SKM-1 (cell line): Measurements from ENCODE around the gene ODAD2.
"Not testable (repeated sequence)": the region's sequence is repeated elsewhere in the genome, so short reads cannot be mapped to it uniquely, and the experiment has no call there.

ENCODE experiments used
- DNase-seq: peaks from one replicate; lab custom pipeline; 2025; ENCODE audit not compliant: unreplicated experiment; lab: John Stamatoyannopoulos, UW

ODAD2 gene, protein sequence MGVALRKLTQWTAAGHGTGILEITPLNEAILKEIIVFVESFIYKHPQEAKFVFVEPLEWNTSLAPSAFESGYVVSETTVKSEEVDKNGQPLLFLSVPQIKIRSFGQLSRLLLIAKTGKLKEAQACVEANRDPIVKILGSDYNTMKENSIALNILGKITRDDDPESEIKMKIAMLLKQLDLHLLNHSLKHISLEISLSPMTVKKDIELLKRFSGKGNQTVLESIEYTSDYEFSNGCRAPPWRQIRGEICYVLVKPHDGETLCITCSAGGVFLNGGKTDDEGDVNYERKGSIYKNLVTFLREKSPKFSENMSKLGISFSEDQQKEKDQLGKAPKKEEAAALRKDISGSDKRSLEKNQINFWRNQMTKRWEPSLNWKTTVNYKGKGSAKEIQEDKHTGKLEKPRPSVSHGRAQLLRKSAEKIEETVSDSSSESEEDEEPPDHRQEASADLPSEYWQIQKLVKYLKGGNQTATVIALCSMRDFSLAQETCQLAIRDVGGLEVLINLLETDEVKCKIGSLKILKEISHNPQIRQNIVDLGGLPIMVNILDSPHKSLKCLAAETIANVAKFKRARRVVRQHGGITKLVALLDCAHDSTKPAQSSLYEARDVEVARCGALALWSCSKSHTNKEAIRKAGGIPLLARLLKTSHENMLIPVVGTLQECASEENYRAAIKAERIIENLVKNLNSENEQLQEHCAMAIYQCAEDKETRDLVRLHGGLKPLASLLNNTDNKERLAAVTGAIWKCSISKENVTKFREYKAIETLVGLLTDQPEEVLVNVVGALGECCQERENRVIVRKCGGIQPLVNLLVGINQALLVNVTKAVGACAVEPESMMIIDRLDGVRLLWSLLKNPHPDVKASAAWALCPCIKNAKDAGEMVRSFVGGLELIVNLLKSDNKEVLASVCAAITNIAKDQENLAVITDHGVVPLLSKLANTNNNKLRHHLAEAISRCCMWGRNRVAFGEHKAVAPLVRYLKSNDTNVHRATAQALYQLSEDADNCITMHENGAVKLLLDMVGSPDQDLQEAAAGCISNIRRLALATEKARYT

GRCh38 chr10:27998954-27999275, at the start of gene ODAD2:
Gene ODAD2 (minus strand): TSS chr10:27999079. CDS start chr10:27995142, 3,937 bp downstream.
- no peak for DNase-seq

DNA sequence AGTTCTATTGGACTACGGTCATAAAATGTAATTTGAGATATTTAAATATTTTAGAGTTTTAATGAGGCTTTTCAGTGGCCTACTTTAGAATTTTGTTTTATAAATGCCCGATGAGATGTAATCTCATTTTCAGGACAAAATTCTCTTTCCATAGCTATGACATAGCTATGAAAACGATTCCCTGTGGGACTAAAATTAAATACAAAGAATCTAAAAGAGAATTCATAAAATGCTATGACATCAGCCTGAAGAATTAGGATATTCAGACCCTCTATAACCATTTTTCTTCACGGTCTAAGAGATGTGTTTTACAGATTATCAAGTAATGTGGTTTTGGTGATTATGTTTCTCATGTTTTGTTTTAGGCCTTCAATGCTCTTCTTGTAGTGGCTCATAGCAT, 48.2 kb upstream of the ODAD2 start:
- DNase-seq, result no peak

GRCh38 chr10:28046579-28046978, 47.7 kb upstream of the ODAD2 start:
- no peak for DNase-seq

GRCh38 chr10:28043941-28044340, 45.1 kb upstream of the ODAD2 start:
- no peak for DNase-seq

DNA sequence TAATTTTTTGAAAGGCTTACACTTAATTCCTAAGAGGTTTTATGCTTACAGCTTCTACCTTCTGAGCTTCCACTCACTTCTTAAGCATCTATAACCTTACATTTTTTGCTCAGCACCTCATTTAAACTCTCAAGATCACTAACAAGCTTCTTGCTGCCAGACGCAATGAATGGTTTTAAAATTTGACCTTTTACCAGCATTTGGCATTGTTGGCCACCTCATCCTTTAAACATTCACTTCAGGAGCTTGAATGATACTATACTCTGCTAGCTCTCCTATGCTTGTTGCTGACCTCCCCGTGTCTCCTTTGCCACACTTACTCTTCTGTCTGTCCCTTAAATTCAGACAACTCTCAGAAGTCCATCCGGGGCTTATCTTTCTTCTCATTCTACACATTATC, 37.7 kb upstream of the ODAD2 start:
- DNase-seq, result no peak

GRCh38 chr10:28020993-28021982, 22.4 kb upstream of the ODAD2 start:
- DNase-seq, result no peak

DNA sequence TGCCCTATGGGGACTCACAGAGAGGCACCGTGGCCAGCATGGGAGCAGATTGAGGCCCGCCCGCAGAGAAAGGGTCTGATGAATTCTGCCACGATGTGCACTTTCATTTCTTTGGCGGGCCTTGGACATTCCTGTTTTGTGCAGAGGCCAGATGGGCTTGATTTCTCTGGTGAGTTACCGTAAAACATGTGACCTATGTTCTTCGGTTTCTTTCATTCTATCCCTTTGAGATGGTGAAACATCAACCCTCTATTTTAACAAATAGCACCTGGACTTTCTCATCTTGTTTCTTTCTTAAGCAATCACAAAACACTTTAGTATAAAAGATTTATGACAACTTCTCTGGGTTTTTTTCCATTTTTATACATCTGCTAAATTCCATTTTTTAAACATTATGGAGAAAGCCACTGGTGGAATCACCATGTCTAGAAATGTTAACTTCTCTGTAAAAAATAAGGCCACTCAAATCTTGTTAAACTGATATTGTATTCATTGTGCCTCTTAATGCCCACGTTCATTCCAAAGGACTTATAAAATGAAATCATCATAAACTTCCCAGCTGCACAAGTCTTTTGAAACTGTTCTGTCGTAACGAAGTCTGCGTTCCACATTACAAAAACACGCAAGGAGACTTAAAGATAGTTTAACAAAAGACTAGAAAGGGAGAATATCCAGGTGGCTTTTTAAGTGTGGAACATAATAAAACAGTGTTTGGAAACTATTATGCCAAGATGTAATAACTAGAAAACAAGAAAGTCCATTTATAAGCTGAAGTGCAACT, 21.4 kb upstream of the ODAD2 start:
- no peak for DNase-seq

- no peak for DNase-seq
These were observed 15.8 kb upstream of the ODAD2 start for GRCh38 chr10:28014651-28015050.

DNA sequence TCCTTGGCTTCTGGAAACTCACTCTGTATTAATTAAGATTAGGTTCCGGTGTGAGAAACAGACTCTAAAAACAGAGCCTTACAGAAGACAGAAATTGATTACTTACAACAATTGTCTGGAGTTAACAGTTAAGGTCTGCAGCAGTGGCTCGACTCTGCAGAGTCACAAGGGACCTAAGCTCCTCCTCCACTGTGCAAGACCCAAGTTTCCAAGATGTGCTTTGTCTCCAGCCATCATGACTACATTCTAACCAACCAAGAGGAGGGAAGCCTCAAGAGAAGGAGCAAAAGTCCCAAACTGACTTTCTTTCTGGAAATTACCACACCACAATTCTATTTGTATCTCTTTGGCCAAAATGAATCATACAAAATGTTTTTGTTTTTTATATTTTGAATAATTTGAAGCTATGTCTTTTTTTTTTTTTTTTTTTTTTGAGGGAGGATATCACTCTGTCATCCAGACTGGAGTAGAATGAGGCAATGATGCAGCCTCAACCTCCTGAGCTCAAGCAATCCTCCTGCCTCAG, 14.2 kb upstream of the ODAD2 start:
- DNase-seq, result no peak

GRCh38 chr10:28010821-28011220, 11.9 kb upstream of the ODAD2 start:
- DNase-seq, result no peak

GRCh38 chr10:28008054-28008453, 9.2 kb upstream of the ODAD2 start:
- no peak for DNase-seq

DNA sequence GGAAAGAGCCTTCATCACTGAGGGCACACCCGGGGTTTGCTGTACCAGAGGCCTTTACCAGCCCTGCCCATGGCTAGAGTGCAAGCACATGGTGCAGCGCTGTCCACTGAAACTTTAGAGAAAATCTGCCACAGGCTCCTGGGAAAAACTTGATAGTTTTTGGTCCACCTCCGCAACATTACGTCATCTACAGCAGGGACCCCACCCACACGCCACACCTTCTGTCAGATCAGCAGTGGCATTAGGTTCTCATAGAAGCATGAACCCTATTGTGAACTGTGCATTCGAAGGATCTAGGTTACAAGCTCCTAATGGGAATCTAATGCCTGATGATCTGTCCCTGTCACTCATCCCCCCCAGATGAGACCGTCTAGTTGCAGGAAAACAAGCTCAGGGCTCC, 2.5 kb upstream of the ODAD2 start:
- DNase-seq, result no peak

DNA sequence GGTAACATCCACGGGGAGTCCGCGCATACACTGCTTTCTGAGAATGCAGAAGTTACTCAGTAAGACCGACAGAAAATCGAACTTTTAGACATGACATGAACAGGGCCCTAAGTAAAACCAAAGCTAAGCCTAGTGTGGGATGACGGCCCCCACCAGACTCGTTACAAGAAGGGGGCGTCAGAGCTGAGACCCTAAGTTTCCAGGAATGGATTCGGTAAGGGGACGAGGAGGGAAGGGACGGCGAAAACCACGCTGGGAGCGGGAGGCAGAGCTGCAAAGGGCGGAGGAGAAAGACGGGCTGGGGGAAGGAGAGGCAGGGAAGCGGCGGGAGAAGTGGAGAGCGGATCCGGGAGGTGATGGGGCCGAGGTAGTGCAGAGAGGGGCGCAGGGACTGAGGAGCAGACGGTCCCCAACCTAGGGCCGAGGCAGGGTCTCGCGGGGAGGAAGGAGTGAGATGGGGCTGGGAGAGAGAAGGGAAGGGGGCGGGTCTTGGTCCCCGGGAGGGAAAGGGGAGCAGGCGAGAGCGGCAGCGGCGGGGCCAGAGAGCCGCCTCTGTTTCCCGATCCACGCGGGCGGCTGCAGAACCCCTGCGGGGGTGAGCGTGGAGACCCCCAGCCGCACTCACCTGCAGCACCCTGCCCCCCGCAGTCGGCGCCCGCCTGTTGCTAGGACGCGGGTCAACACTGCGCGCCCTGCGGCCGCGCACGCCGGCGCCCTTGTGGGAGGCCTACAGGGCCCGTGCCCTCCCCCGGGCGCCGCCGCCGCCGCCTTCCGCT, 513 bp downstream of the ODAD2 start:
- DNase-seq, result no peak

GRCh38 chr10:27997865-27998177, 1.1 kb downstream of the ODAD2 start:
- DNase-seq, result no peak

GRCh38 chr10:27995311-27995710, 3.6 kb downstream of the ODAD2 start:
- DNase-seq, result no peak

GRCh38 chr10:27989357-27989756, 9.5 kb downstream of the ODAD2 start:
- not testable (repeated sequence) for DNase-seq

DNA sequence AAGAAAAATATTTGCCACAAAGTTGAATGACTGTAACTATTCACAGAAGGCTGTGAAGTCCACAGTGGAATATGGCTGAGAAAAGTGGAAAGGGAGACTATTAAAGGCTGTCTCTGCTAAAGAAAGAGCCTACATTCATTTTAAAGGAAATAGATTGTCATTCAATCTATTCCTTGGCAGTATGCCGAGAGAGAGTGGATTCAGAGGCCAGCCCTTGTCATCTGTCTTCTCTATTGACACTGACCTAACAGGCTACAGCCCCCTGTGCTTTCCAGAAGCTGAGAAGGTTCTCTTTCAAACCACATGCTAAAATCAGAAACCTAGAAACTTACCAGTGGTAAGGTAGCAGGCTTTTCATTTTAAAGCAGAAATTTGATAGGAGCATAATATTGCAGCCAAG, 12.1 kb downstream of the ODAD2 start:
- no peak for DNase-seq

DNA sequence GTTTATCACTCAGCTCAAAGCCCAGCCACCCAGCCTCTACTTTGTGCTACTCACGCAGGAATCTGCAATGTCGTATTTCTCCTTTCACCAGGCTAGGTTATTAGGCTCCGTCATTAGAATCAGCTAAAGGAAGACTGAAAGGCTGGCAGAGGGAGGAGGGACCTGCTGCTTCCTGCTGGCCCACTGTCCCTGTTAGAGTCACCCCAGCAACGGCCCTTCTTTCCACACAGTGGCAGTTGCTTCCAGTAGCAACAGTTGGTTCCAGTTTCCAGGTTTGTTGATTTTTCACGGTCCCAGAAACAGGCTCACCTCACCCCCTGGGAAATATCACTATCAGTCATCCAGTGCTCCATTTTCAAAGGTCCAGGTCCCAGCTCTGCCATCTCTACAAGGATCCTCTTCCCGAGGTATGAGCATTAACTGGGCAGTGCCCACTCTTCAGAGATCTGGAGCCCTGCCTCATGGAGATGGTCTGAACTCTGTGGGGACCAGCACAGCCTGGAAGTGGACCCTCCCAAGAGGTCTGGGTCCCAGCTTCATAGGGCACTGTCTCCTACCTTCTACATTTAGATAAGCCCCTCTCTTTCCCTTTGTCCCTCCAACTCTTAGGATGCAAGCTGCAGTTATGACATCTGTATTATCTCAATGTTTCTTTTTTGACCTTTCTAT, 15.9 kb downstream of the ODAD2 start:
- no peak for DNase-seq

DNA sequence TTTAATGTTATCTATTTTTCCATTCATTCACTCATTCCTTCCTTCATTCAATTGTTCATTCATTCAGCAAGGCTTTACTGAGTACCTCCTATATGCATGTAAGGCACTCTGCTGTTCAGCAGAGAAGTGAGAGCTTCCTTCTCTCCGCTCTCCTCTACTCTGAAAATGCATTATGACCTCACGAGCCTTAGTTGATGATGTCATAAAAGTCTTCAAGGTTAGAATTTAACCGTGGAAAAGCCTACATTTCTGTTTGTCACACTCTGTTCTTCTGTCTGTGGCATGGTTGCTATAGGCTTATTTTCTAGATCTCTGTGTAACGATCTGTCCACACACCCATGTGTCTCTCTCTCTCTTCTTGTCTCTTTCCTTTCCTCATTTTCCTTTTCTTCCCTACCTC, 17.1 kb downstream of the ODAD2 start:
- DNase-seq, result no peak
